Measurements from ENCODE around the gene NOTCH2NLA.
"Not testable (repeated sequence)": the region's sequence is repeated elsewhere in the genome, so short reads cannot be mapped to it uniquely, and the experiment has no call there.

DNA sequence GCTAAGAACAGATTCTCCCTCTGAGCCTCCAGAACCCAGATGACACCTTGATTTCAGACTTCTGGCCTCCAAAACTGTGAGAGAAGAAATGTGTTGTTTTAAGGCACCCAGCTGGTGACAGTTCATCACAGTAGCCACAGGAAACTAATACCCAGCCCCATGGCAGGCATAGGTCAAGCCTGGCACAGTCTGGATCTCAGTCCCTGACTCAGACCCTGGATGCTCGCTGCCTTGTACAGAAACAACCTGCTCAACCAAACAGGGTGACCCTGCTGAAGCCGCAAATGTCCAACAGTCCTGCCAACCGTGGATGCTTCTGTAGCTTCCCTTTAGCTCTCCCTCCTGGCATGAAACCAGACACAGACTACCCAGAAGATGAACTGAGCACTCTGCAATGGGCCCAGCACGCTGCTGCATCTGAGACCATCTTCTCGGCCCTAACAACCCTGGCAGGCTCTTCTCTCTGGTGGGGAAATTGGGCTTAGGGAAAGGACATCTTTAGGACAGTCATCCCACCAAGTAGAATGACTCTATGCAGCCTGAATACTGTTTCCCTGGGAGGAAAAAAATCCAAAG is 7.3 kb upstream of the NOTCH2NLA start:
- TF ChIP-seq, protein P1, sequence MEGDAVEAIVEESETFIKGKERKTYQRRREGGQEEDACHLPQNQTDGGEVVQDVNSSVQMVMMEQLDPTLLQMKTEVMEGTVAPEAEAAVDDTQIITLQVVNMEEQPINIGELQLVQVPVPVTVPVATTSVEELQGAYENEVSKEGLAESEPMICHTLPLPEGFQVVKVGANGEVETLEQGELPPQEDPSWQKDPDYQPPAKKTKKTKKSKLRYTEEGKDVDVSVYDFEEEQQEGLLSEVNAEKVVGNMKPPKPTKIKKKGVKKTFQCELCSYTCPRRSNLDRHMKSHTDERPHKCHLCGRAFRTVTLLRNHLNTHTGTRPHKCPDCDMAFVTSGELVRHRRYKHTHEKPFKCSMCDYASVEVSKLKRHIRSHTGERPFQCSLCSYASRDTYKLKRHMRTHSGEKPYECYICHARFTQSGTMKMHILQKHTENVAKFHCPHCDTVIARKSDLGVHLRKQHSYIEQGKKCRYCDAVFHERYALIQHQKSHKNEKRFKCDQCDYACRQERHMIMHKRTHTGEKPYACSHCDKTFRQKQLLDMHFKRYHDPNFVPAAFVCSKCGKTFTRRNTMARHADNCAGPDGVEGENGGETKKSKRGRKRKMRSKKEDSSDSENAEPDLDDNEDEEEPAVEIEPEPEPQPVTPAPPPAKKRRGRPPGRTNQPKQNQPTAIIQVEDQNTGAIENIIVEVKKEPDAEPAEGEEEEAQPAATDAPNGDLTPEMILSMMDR (conservative IDR thresholded peaks at IDR 0.05), result not testable (repeated sequence)
- TF ChIP-seq ZFX (IDR thresholded peaks at IDR 0.05), result not testable (repeated sequence)

Data from C4-2B (cell line).